Measurements from ENCODE around the gene POLH. TPM values are rescaled to one million over a fixed set of nuclear protein-coding genes. Genes with fewer than 3 reads are reported as not detected.

Gene POLH
- total and polyA plus RNA-seq, 2 donors (not counting 3 experiments of a cell fraction or from before 2014, with no cell fraction given): 9.3 to 36.6 TPM

- POLR2A ChIA-PET: no interaction called here
- CTCF ChIA-PET: no interaction called here
- no TSS peak for BruUV-seq (replicated peaks)
- TF ChIP-seq FOS (IDR thresholded peaks at IDR 0.05; ENCODE audit: borderline replicate concordance, insufficient read depth, low read length) (no peak), GATA2 (IDR thresholded peaks at IDR 0.05; ENCODE audit: insufficient read depth, insufficient read length, low read depth, low read length) (no peak), CTCF (IDR thresholded peaks at IDR 0.05; ENCODE audit: extremely low read depth in 1 of 2, insufficient read depth in 1 of 2, low read depth in 1 of 2, low read length in 2 of 2) (no peak), MYC (IDR thresholded peaks at IDR 0.05; ENCODE audit: low read depth, low read length) (no peak), EZH2 (IDR thresholded peaks at IDR 0.05; ENCODE audit: borderline replicate concordance, low read depth, low read length, severe bottlenecking) (no peak), POLR2AphosphoS5 (IDR thresholded peaks at IDR 0.05; ENCODE audit: insufficient read depth, low read depth, low read length) (no peak), JUN (IDR thresholded peaks at IDR 0.05; ENCODE audit: borderline replicate concordance, insufficient read depth, insufficient read length, low read depth) (no peak), MAX (IDR thresholded peaks at IDR 0.05; ENCODE audit: insufficient read depth, insufficient read length) (no peak), POLR2A (IDR thresholded peaks at IDR 0.05; ENCODE audit: low read depth, low read length) (no peak)
- H3K27ac ChIP-seq (ENCODE audit: insufficient read depth, low read depth, low read length): no peak overlapping the region
- intact Hi-C loops (cut with micrococcal nuclease): no loop called here
- no peak for FAIRE-seq
- no peaks in the 10 kb centered on the region for H3K9me3 ChIP-seq (replicated peaks; ENCODE audit: control insufficient read depth, insufficient read depth, low read length)
- H2AFZ ChIP-seq (ENCODE audit: low read depth, low read length): no peak overlapping the region
- peaks cover 3 to 14% of the 10 kb centered on the region in 2 experiments for H3K36me3 ChIP-seq (ENCODE audit: control insufficient read depth in 2 of 2, extremely low read depth in 1 of 2, insufficient read depth in 2 of 2, low read length in 2 of 2)
- peaks cover 63% of the 10 kb centered on the region for H3K79me2 ChIP-seq (ENCODE audit: control insufficient read depth, insufficient read depth, low read length)
- peaks cover 2% of the 10 kb centered on the region for H4K20me1 ChIP-seq (replicated peaks; ENCODE audit: control insufficient read depth, extremely low read depth, insufficient read depth, low read length)
- DNase-seq (ENCODE audit: low read depth, low spot score): peak; percentile 16
- H3K9ac ChIP-seq (replicated peaks; ENCODE audit: extremely low read depth, insufficient read depth, low read length): no peak overlapping the region
- dilution Hi-C loops (cut with MboI; ENCODE audit: extremely low pct_ligation_motif_present, low sequenced_read_pairs): no loop called here
- no peaks in the 10 kb centered on the region for H3K9me1 ChIP-seq (replicated peaks; ENCODE audit: control insufficient read depth, extremely low read depth, insufficient read depth, low read length)
- no peaks in the 10 kb centered on the region for H3K27me3 ChIP-seq (ENCODE audit: control insufficient read depth in 2 of 2, insufficient read depth in 2 of 2, low read length in 2 of 2)
- peak overlapping the region; percentile 46 for H3K4me2 ChIP-seq (ENCODE audit: insufficient read depth, low read length)
- H3K4me1 ChIP-seq (ENCODE audit: control insufficient read depth, extremely low read depth, insufficient read depth, low read length): peaks cover 24% of the 10 kb centered on the region
- peak overlapping the region in 1 of 3 experiments; percentile 5 for H3K4me3 ChIP-seq (replicated peaks in 1 of 3; ENCODE audit: insufficient read depth in 1 of 3, low read depth in 1 of 3, low read length in 3 of 3)
Measured at GRCh38 chr6:43579171-43579570, 3.2 kb downstream of the POLH start.
